ENCODE results near the gene POLR2J3. TPM values are rescaled to one million over a fixed set of nuclear protein-coding genes. Genes with fewer than 3 reads are reported as not detected.
A peak's percentile ranks its signal among the peaks of the same experiment; 100 is the strongest.
"Not testable (repeated sequence)": the region's sequence is repeated elsewhere in the genome, so short reads cannot be mapped to it uniquely, and the experiment has no call there.

The POLR2J3 gene
- total RNA-seq, 4 donors from 2014 or later = 10.8 to 20.4 (median 13.7) TPM

DNA sequence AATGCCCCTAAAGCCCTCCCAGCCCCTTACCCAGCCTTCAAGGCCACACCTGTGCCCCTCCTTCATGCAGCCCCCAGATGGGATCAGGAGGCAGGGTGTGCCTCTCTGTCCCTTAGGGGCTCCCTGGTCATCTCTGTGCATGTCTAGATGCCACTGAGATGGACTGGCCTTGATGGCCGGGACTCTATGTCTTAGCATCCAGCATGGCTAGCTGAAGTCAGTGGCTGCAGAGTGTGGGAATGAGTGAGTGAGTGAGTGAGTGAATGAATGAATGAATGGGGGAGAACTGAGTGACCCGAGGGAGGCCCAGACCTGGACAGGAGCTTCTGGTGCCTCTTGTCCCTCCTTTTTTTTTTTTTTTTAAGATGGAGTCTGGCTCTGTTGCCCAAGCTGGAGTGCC lies 40.3 kb downstream of the POLR2J3 start:
- H3K27ac ChIP-seq; H3K4me1 ChIP-seq; H3K36me3 ChIP-seq; intact Hi-C loops (cut with DNase I); H3K27me3 ChIP-seq; H3K4me3 ChIP-seq; H3K9me3 ChIP-seq; DNase-seq: not testable (repeated sequence)
- WGBS, 2 donors = 86% methylated on average over 2 of the region's 2 CpGs; no CpG with 5 or more reads in 1 of the 2 donors

DNA sequence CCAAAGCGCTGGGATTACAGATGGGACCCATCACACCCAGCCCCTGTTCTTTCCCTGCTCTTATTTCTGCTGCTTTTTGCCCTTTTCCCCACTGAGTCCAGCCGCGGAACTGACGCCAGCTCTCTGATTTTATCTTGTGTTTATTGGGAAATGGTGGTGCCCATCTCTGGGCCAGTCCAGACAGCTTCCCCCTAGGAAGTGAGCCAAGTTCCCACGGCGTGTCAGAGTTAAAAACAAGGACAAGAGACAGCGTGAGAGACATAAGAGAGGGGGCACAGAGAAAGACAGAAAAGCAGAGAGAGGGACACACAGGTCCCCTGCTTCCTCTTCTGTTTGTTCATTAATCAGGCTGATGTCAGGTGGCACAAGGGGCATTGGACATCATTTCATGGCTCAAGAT lies 40.8 kb downstream of the POLR2J3 start:
- H3K36me3 ChIP-seq; H3K4me1 ChIP-seq; intact Hi-C loops (cut with DNase I); DNase-seq; H3K9me3 ChIP-seq; H3K4me3 ChIP-seq; H3K27ac ChIP-seq; H3K27me3 ChIP-seq: not testable (repeated sequence)
- whole genome bisulfite sequencing, 2 donors = no CpG with 5 or more reads among the region's 7 CpGs

DNA sequence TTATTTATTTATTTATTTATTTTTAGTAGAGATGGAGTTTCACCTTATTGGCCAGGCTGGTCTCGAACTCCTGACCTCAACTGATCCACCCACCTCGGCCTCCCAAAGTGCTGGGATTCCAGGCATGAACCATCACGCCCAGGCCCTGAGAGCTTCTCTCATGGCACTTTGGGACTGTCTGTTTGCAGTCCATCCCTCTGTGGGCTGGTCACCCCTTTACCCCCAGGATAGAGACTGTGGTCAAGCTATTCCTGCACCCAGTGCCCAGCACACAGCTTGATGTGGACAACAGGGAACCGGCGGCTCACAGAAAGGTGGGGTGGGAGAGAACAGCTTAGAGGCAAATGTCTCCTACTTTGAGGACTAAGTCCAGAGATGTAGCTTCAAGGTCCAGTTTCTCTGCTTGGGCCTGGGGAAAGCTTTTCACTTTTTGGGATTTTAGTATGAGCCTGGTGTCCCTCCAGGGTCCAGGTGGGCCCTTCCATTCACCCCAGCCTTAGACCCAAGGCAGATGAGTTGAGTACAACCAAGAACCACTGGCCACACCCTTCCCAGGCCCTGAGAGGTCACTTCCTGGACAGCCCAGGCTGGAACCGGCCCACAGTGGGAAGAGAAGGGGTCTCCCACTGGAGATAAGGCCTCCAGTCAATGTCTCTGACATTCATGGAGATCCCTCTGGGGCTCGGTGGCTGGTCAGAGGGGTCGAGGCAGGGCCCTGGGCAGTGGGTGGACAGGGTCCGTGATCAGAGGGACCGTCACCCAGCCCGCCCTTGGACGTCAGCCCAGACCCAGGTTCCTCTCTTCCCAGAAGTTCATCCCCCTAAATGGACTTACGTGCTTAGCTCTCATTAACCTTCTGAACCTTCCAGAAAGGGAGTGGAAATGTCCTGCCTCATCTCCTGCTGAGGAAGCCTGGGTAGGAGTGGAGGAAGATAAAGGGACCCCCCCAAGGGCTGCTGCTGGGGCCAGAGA lies 44.3 kb downstream of the POLR2J3 start:
- DNase-seq = not testable (repeated sequence)

DNA sequence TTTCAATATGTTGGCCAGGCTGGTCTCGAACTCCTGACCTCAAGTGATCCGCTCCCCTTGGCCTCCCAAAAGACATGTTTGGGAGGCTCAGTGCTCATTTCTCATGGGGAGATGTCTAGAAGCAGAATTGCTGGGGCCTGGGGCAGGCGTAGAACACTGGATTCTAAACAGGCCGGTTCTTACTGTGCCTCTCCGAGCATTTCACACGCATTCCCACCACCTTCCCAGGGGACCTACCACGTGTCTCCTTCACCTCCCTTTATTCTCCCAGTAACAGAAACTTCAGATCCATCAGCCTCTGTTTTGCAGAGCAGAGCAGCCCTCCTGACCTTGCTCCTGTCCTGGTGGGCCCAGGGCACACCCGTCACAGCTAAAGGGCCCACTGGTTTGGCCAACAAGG lies 45.2 kb downstream of the POLR2J3 start:
- 83% methylated on average over 1 of the region's 8 CpGs; no CpG with 5 or more reads in 1 of the 2 donors for WGBS, 2 donors
- H3K27me3 ChIP-seq; H3K4me1 ChIP-seq; H3K9me3 ChIP-seq; DNase-seq; H3K36me3 ChIP-seq; H3K27ac ChIP-seq; H3K4me3 ChIP-seq; intact Hi-C loops (cut with DNase I): not testable (repeated sequence)

More for the DNA sequence above, 44.3 kb downstream of the POLR2J3 start:
- H3K27me3 ChIP-seq; intact Hi-C loops (cut with DNase I); H3K4me3 ChIP-seq; H3K36me3 ChIP-seq; H3K9me3 ChIP-seq; H3K4me1 ChIP-seq: not testable (repeated sequence)
- no CpG with 5 or more reads among the region's 13 CpGs for WGBS, 2 donors
- H3K27ac ChIP-seq = peak overlapping the region in 1 of 4 donors; percentile 44

DNA sequence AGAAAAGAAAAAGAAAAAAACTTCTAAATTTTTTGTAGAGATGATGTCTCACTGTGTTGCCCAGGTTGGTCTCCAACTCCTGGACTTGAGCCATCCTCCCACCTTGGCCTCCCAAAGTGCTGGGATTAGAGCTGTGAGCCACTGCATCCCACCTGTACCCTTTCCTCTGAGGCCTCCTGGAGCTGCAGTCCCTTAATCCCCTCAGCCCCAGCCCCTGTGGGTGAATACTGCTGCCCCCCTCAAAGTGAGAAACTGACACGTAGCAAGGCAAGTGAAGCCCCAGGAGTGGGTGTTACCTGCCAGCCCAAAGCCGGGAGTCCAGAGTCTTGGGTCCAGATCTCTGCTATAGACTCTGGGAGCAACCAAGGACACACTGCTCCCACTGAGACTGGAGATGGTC lies 47.6 kb downstream of the POLR2J3 start:
- DNase-seq = not testable (repeated sequence)

DNA sequence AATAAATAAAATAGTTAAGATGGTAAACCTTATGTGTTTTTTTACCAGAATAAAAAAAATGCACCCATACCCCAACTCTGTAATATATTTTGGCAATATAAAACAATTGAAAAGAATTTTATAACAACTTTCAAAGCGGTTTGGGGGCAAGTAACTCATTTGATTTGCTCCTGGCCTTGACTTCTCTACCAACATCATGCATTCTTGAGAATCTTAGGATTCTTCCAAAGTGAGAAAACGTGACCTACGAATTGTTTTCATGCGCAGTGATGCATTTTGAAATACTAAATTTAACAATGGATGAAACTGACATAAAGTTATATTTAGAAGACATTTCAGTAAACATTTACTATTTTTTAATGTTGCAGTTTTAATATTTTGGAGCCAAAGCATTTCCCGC lies 51.6 kb downstream of the POLR2J3 start:
- H3K9me3 ChIP-seq; H3K4me3 ChIP-seq; DNase-seq; intact Hi-C loops (cut with DNase I); H3K4me1 ChIP-seq; H3K27ac ChIP-seq; H3K27me3 ChIP-seq; H3K36me3 ChIP-seq: not testable (repeated sequence)
- WGBS, 2 donors = 89% methylated on average over 4 of the region's 5 CpGs; no CpG with 5 or more reads in 1 of the 2 donors

More for the DNA sequence above, 47.6 kb downstream of the POLR2J3 start:
- H3K4me3 ChIP-seq; H3K27me3 ChIP-seq; H3K27ac ChIP-seq; H3K36me3 ChIP-seq; H3K9me3 ChIP-seq; H3K4me1 ChIP-seq; intact Hi-C loops (cut with DNase I): not testable (repeated sequence)
- WGBS, 2 donors = 50% methylated on average over 1 of the region's 2 CpGs; no CpG with 5 or more reads in 1 of the 2 donors

DNA sequence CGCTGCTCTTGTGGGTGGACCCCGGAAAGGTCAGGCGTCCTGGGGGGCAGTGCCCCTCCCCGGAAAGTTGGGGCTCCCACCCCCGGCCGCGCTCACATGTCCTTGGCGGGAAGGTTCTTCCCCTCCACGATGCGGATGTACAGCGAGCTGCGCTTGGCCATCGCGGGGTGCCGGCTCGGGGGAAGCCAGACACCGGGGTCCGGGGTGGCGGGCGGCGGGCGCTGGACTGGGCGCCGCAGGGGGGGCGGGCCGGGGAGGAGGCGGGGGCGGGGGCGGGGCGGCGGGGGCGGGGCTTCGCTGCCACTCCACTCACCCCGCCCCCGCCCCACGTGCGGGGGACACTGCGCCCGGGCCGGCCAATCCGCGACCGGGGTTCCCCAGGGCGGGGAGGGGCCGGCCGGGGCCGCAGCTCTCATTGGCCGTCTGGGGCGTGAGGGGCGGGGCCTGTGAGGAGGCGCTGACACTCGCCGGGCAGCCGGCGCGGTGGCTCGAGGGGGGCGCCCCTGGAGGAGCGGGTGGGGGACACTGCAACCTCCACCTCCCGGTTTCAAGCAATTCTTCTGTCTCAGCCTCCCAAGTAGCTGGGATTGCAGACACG lies 54.7 kb downstream of the POLR2J3 start, which contains the start of gene RASA4B:
TSS of gene RASA4B (minus strand) at position 228 of the 598 bp plus-strand sequence. CDS start at position 161, 67 bp downstream.
- H3K4me1 ChIP-seq; intact Hi-C loops (cut with DNase I); H3K27me3 ChIP-seq; H3K27ac ChIP-seq; DNase-seq; H3K36me3 ChIP-seq; H3K9me3 ChIP-seq: not testable (repeated sequence)
- peak within 1 kb of the TSS in 2 of 4 donors; percentile 35 to 57 for H3K4me3 ChIP-seq
- WGBS, 2 donors = no CpG with 5 or more reads among the region's 61 CpGs

Other genes with a start within 250 kb of the POLR2J3 start
- not detected for gene SPDYE6, start 216.1 kb downstream of the POLR2J3 start, total RNA-seq
- 10 to 100 TPM; 12.5 to 24.6 (median 16.5) TPM for gene PRKRIP1, start 176.2 kb downstream of the POLR2J3 start, total RNA-seq
- gene ORAI2, start 139.0 kb downstream of the POLR2J3 start, total RNA-seq = 1 to 10 TPM in 3 of 4 donors, under 1 TPM in 1; 0.30 to 9.1 (median 5.1) TPM
- gene ALKBH4, start 107.7 kb downstream of the POLR2J3 start, total RNA-seq = 10 to 100 TPM in 3 of 4 donors, 1 to 10 TPM in 1; 7.3 to 31.7 (median 13.3) TPM
- 10 to 100 TPM in 2 of 4 donors, 1 to 10 TPM in 2; 5.8 to 16.9 (median 11.2) TPM for gene LRWD1, start 107.6 kb downstream of the POLR2J3 start, total RNA-seq
- gene POLR2J, start 93.7 kb downstream of the POLR2J3 start, total RNA-seq = 10 to 100 TPM; 16.8 to 36.0 (median 22.5) TPM
- gene RASA4B, start 54.8 kb downstream of the POLR2J3 start, total RNA-seq = 1 to 10 TPM in 3 of 4 donors, under 1 TPM in 1; 0.97 to 4.2 (median 1.9) TPM
- gene UPK3BL2, start 28.9 kb downstream of the POLR2J3 start, total RNA-seq = 100 to 1,000 TPM in 1 of 4 donors, 10 to 100 TPM in 2, 1 to 10 TPM in 1; 8.6 to 158 (median 16.9) TPM
- not detected for gene SPDYE2, start 21.4 kb downstream of the POLR2J3 start, total RNA-seq
- 10 to 100 TPM in 2 of 4 donors, 1 to 10 TPM in 2; 2.3 to 19.3 (median 11.7) TPM for gene RASA4, start 44.2 kb upstream of the POLR2J3 start, total RNA-seq
- gene UPK3BL1, start 70.2 kb upstream of the POLR2J3 start, total RNA-seq = 100 to 1,000 TPM in 3 of 4 donors, 10 to 100 TPM in 1; 88.5 to 813 (median 160) TPM
- gene SPDYE2B, start 77.7 kb upstream of the POLR2J3 start, total RNA-seq = not detected
- 1 to 10 TPM in 3 of 4 donors, not detected in 1; 1.5 to 6.7 (median 2.1) TPM for gene POLR2J2, start 99.1 kb upstream of the POLR2J3 start, total RNA-seq
- 10 to 100 TPM in 2 of 4 donors, 1 to 10 TPM in 2; 8.5 to 16.3 (median 11.7) TPM for gene FAM185A, start 176.4 kb upstream of the POLR2J3 start, total RNA-seq

Data from esophagus squamous epithelium (tissue), 5 donors.